Transverse colon (tissue), 3 donors: Measurements from ENCODE around the gene PCDH17.

Experiments
- CTCF ChIP-seq, 5 experiments: fragments of 200-600 bp in 3 of 5; fragments of 450-650 bp in 2 of 5; sonication (generic) in 3 of 5; IDR thresholded peaks; 1 replicate in 2 of 5; 2 replicates in 3 of 5; pipeline ENCODE4 v1.5.1; 2016 to 2017; ENCODE audit warnings: antibody characterized with exemption in 5 of 5, inconsistent platforms in 3 of 5, mild to moderate bottlenecking in 2 of 5, moderate library complexity in 1 of 5
- EP300 ChIP-seq: sonication (generic); formaldehyde crosslinking; IDR thresholded peaks from one replicate; pipeline ENCODE4 v1.6.1; 2017; ENCODE audit warnings: antibody characterized with exemption, low read depth

- TF ChIP-seq CTCF (IDR thresholded peaks at IDR 0.05), result no peak
- TF ChIP-seq EP300, result no peak
Observed at GRCh38 chr13:57588639-57589038, 42.9 kb upstream of the PCDH17 start.
